ENCODE measurements around the gene ACE2.

DNA sequence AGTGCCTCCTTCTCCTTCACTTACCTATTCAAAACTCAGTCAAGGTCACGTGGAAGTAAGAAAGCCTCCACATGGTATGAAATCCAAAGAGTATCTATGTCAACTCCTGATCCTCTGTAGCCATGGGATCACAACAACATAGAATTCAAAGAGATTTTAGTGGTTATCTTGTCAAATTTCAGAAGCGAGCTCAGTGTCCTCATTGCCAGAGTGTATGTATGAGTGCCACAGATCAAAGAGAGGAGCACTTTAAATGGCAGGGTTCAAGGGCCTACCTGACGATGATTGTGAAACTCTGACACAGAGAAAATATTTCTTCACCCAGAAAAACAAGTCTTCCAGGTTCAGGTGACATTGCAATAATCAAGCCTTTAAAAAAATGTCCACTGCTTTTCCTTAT, 1.2 kb upstream of the ACE2 start:
- TF ChIP-seq FOXK2 (IDR thresholded peaks at IDR 0.05) (no peak), LEF1 (IDR thresholded peaks at IDR 0.05; ENCODE audit: borderline replicate concordance) (no peak), FOXM1 (IDR thresholded peaks at IDR 0.05; ENCODE audit: borderline replicate concordance) (no peak)

Measured in HEK293T (cell line).